Hepatocyte (in vitro differentiated cells): ENCODE measurements around the gene SF3B1. TPM values are rescaled to one million over a fixed set of nuclear protein-coding genes. Genes with fewer than 3 reads are reported as not detected.
A peak's percentile ranks its signal among the peaks of the same experiment; 100 is the strongest.

Source experiments
- DNase-seq: peaks from one replicate; pipeline ENCODE4 v3.0.0-alpha.2; 2016; ENCODE audit warnings: low spot score
- H2AFZ ChIP-seq: fragments of 200-600 bp; sonication (generic); 2 replicates; pipeline ENCODE4 v1.6.0; 2016; ENCODE audit warnings: antibody characterized with exemption, mild to moderate bottlenecking
- H3K27ac ChIP-seq: fragments of 200-600 bp; sonication (generic); 2 replicates; pipeline ENCODE4 v1.5.1; 2016; ENCODE audit warnings: mild to moderate bottlenecking
- H3K27me3 ChIP-seq: fragments of 200-600 bp; sonication (generic); 2 replicates; pipeline ENCODE4 v1.6.1; 2016
- H3K36me3 ChIP-seq: fragments of 200-600 bp; sonication (generic); replicated peaks from 2 replicates; pipeline ENCODE4 v1.5.1; 2016; ENCODE audit warnings: low read depth; ENCODE audit not compliant: insufficient read depth
- H3K4me1 ChIP-seq: fragments of 200-600 bp; sonication (generic); 2 replicates; pipeline ENCODE4 v1.5.1; 2016; ENCODE audit warnings: mild to moderate bottlenecking, moderate library complexity; ENCODE audit not compliant: insufficient read depth
- H3K4me2 ChIP-seq: fragments of 200-600 bp; sonication (generic); 2 replicates; pipeline ENCODE4 v1.6.0; 2016
- H3K4me3 ChIP-seq: fragments of 200-600 bp; sonication (generic); 2 replicates; pipeline ENCODE4 v1.5.1; 2016; ENCODE audit warnings: mild to moderate bottlenecking
- H3K79me2 ChIP-seq: fragments of 200-600 bp; sonication (generic); 2 replicates; pipeline ENCODE4 v1.6.0; 2017; ENCODE audit warnings: mild to moderate bottlenecking
- H3K9me2 ChIP-seq: fragments of 200-600 bp; sonication (generic); replicated peaks from 2 replicates; pipeline ENCODE4 v1.6.0; 2017; ENCODE audit warnings: mild to moderate bottlenecking; ENCODE audit not compliant: insufficient read depth
- H3K9me3 ChIP-seq: fragments of 200-600 bp; sonication (generic); 2 replicates; pipeline ENCODE4 v1.5.1; 2016; ENCODE audit warnings: low read depth, mild to moderate bottlenecking
- H4K20me1 ChIP-seq: fragments of 200-600 bp; sonication (generic); 2 replicates; pipeline ENCODE4 v1.6.0; 2016; ENCODE audit warnings: mild to moderate bottlenecking; ENCODE audit not compliant: insufficient read depth, poor library complexity, severe bottlenecking
- EZH2 ChIP-seq: fragments of 200-600 bp; sonication (generic); IDR thresholded peaks from 2 replicates; pipeline ENCODE4 v1.6.1; 2016; ENCODE audit warnings: antibody characterized with exemption, mild to moderate bottlenecking, borderline replicate concordance
- EZH2phosphoT487 ChIP-seq: fragments of 200-600 bp; sonication (generic); IDR thresholded peaks from one replicate; pipeline ENCODE4 v1.6.1; 2018; ENCODE audit warnings: antibody characterized with exemption, mild to moderate bottlenecking, low read depth, moderate library complexity; ENCODE audit not compliant: unreplicated experiment, severe bottlenecking
- WGBS: methylation state at CpG from one replicate; pipeline ENCODE4 v1.1.6; 2016; ENCODE audit warnings: low lambda C conversion rate; ENCODE audit errors: missing lambda C conversion rate; 5-methylcytosine and 5-hydroxymethylcytosine counted together
- polyA plus RNA-seq: library from polyadenylated mRNA; unstranded; fragments of >200 nt; fragmentation: Nextera tagmentation; extraction: Ambion mirVana; gene quantifications from 2 replicates; pipeline ENCODE4 v1.2.1, GENCODE V29; 2016
- total RNA-seq: library from RNA; depleted of rRNA; stranded (reverse); fragments of >200 nt; gene quantifications from 2 replicates; pipeline ENCODE4 v1.2.3, GENCODE V29; 2014
- TF ChIP-seq, protein P1 (sequence below): fragments of 200-600 bp; sonication (generic); IDR thresholded peaks from 2 replicates; pipeline ENCODE4 v1.5.1; 2016; ENCODE audit warnings: antibody characterized with exemption, mild to moderate bottlenecking; ENCODE audit not compliant: poor library complexity

The SF3B1 gene
- total and polyA plus RNA-seq, 2 experiments from 2014 or later = 161 to 321 TPM

DNA sequence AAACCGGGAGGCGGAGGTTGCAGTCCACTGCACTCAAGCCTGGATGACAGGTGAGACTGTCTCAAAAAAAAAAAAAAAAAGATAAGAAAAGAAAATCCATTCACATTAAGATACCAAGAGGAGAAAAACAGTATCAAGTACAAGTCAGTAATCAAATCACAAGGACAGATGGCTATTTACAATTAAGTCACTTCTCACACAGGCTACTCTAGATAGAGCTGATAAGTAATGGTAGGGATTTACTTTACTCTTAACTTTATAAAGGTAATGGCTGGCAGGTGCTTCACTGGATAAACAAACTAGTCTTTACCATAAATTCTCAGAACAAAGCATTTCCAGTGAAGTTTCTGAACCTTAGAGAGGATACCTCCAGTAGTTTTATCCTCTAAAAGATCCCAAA lies 11.5 kb downstream of the SF3B1 start:
- Histone ChIP-seq H3K4me1 (peaks cover 13% of the 10 kb centered on the region), H3K79me2 (peaks cover 100% of the 10 kb centered on the region), H3K4me3 (no peak overlapping the region), H3K9me2 (no peaks in the 10 kb centered on the region), H3K9me3 (no peaks in the 10 kb centered on the region), H3K36me3 (no peaks in the 10 kb centered on the region), H2AFZ (no peak overlapping the region), H4K20me1 (peaks cover 86% of the 10 kb centered on the region), H3K27ac (peak overlapping the region; percentile 29), H3K27me3 (no peaks in the 10 kb centered on the region), H3K4me2 (no peak overlapping the region)
- no peak for TF ChIP-seq EZH2phosphoT487
- no peak for TF ChIP-seq EZH2
- TF ChIP-seq, protein P1, sequence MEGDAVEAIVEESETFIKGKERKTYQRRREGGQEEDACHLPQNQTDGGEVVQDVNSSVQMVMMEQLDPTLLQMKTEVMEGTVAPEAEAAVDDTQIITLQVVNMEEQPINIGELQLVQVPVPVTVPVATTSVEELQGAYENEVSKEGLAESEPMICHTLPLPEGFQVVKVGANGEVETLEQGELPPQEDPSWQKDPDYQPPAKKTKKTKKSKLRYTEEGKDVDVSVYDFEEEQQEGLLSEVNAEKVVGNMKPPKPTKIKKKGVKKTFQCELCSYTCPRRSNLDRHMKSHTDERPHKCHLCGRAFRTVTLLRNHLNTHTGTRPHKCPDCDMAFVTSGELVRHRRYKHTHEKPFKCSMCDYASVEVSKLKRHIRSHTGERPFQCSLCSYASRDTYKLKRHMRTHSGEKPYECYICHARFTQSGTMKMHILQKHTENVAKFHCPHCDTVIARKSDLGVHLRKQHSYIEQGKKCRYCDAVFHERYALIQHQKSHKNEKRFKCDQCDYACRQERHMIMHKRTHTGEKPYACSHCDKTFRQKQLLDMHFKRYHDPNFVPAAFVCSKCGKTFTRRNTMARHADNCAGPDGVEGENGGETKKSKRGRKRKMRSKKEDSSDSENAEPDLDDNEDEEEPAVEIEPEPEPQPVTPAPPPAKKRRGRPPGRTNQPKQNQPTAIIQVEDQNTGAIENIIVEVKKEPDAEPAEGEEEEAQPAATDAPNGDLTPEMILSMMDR = no peak
- DNase-seq = no peak
- WGBS = 100% methylated on average over 2 of the region's 2 CpGs

DNA sequence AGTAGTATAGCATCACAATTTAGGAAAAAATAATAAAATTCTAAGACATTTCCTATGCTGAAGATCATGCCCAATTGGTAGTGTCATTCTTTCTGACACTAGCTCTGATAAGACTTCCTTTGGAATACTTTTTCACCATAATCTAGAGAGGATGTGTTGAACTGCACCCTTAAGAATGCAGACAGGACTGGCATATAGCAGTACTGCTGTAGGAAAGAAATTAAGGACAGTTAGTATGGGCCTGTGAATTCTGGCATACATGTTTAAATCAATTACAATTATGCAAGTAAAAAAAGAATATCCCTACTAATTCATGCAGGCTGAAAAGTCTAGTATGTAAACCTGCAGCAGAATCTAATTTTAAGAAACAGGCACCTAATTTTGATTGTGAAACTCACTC lies 15.4 kb downstream of the SF3B1 start:
- Histone ChIP-seq H3K79me2 (peaks cover 93% of the 10 kb centered on the region), H3K27ac (no peak overlapping the region)

DNA sequence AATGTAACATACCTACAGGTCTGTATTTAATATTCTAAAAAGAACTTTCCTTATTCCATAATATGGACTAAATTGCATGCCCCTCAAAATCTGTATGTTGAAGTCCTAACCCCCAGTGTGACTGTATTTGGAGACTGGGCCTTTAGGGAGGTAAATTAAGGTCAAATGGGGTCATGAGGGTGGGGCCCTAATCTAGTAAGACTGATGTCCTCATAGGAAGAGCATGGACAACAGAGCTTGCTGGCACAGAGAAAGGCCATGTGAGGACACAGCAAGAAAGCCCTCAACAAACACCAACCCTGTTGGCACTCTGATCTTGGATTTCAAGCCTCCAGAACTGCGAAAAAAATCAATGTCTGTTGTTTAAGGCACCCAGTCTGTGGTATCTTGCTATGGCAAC lies 18.6 kb downstream of the SF3B1 start:
- Histone ChIP-seq H3K36me3 (peaks cover 3% of the 10 kb centered on the region), H3K79me2 (peaks cover 81% of the 10 kb centered on the region), H3K9me3 (no peaks in the 10 kb centered on the region), H2AFZ (no peak overlapping the region), H3K27ac (no peak overlapping the region), H3K9me2 (no peaks in the 10 kb centered on the region), H3K4me2 (no peak overlapping the region), H3K4me3 (no peak overlapping the region), H3K27me3 (no peaks in the 10 kb centered on the region), H3K4me1 (no peaks in the 10 kb centered on the region), H4K20me1 (peaks cover 20% of the 10 kb centered on the region)
- TF ChIP-seq EZH2phosphoT487 (no peak), EZH2 (no peak)
- TF ChIP-seq, protein P1 = no peak
- WGBS = 96% methylated on average over 1 of the region's 1 CpG
- no peak for DNase-seq

More for the DNA sequence above, 15.4 kb downstream of the SF3B1 start:
- H3K4me3 ChIP-seq = no peak overlapping the region
- peaks cover 3% of the 10 kb centered on the region for H3K36me3 ChIP-seq
- TF ChIP-seq, protein P1 = no peak
- no peak for TF ChIP-seq EZH2
- no peak for TF ChIP-seq EZH2phosphoT487
- peaks cover 52% of the 10 kb centered on the region for H4K20me1 ChIP-seq
- H3K9me3 ChIP-seq = no peaks in the 10 kb centered on the region
- no peaks in the 10 kb centered on the region for H3K27me3 ChIP-seq
- H3K9me2 ChIP-seq = no peaks in the 10 kb centered on the region
- H3K4me2 ChIP-seq = no peak overlapping the region
- no peaks in the 10 kb centered on the region for H3K4me1 ChIP-seq
- H2AFZ ChIP-seq = no peak overlapping the region
- no peak for DNase-seq

DNA sequence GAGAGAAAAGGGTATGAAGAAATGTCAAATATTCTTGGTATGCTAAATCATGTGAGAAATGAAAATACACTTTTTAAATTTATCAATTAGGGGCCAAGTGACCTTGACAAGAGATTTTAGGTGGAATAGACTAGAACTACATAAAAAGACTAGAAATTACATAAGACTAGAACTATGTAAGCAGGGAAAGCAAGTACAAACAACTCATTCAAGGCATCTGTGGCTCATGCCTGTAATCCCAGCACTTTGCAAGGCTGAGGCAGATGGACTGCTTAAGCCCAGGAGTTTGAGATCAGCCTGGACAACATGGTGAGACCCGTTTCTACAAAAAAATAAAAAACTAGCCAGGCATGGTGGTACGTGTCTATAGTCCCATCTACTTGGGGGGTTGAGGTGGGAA lies 20.3 kb downstream of the SF3B1 start:
- no peak overlapping the region for H3K4me3 ChIP-seq
- TF ChIP-seq EZH2phosphoT487 (no peak), EZH2 (no peak)
- TF ChIP-seq, protein P1 = no peak
- WGBS = 89% methylated on average over 2 of the region's 2 CpGs
- H4K20me1 ChIP-seq = peaks cover 4% of the 10 kb centered on the region
- no peaks in the 10 kb centered on the region for H3K9me2 ChIP-seq
- peaks cover 3% of the 10 kb centered on the region for H3K36me3 ChIP-seq
- no peak for DNase-seq
- no peak overlapping the region for H3K4me2 ChIP-seq
- no peak overlapping the region for H3K27ac ChIP-seq
- no peak overlapping the region for H2AFZ ChIP-seq
- H3K9me3 ChIP-seq = no peaks in the 10 kb centered on the region
- no peaks in the 10 kb centered on the region for H3K27me3 ChIP-seq
- peaks cover 77% of the 10 kb centered on the region for H3K79me2 ChIP-seq
- H3K4me1 ChIP-seq = no peaks in the 10 kb centered on the region
